Urinary bladder (tissue), 4 donors: ENCODE results near the gene ALS2CL. TPM values are rescaled to one million over a fixed set of nuclear protein-coding genes. Genes with fewer than 3 reads are reported as not detected.
"Not testable (repeated sequence)": the region's sequence is repeated elsewhere in the genome, so short reads cannot be mapped to it uniquely, and the experiment has no call there.

Source experiments
- DNase-seq: peaks from one replicate; pipeline ENCODE4 v3.0.0-alpha.2; 2015; ENCODE audit errors: extremely low spot score
- H3K27ac ChIP-seq: one replicate; pipeline ENCODE4 v1.5.1; 2013; ENCODE audit warnings: low read depth, mild to moderate bottlenecking, moderate library complexity
- H3K36me3 ChIP-seq: one replicate; pipeline ENCODE4 v1.6.1; 2013; ENCODE audit warnings: mild to moderate bottlenecking, moderate library complexity; ENCODE audit not compliant: insufficient read depth
- H3K4me1 ChIP-seq: one replicate; pipeline ENCODE4 v1.6.1; 2013; ENCODE audit warnings: mild to moderate bottlenecking, moderate library complexity; ENCODE audit not compliant: insufficient read depth
- H3K4me3 ChIP-seq: one replicate; pipeline ENCODE4 v1.5.1; 2013; ENCODE audit warnings: low read depth, low read length
- WGBS: extraction: QIAGEN DNeasy Blood & Tissue Kit; methylation state at CpG from one replicate; pipeline ENCODE4 v1.1.7; 2013; 5-methylcytosine and 5-hydroxymethylcytosine counted together
- polyA plus RNA-seq: library from polyadenylated mRNA; stranded (reverse); fragments of 200-250 nt; gene quantifications from one replicate; pipeline ENCODE4 v1.2.3, GENCODE V29; 2013
- total RNA-seq: library from RNA; depleted of rRNA; stranded (reverse); fragments of >200 nt; gene quantifications from one replicate; pipeline ENCODE4 v1.2.3, GENCODE V29; 2014
- donor health status: healthy with polysubstance abuse.
- donor health status: healthy.

Gene ALS2CL
- total RNA-seq (10.4 TPM), polyA plus RNA-seq (10.6 TPM)

GRCh38 chr3:46693038-46693891 is at the start of gene ALS2CL:
TSS of gene ALS2CL (minus strand) at chr3:46693679. CDS start at chr3:46689440, 4,239 bp downstream.
- peak within 1 kb of the TSS; percentile 76 for H3K27ac ChIP-seq
- DNase-seq, result no peak
- peak within 1 kb of the TSS; percentile 63 for H3K4me3 ChIP-seq
- no peaks in the 10 kb centered on the region for H3K4me1 ChIP-seq
- 2% methylated on average over 71 of the region's 71 CpGs for WGBS
- no peaks in the 10 kb centered on the region for H3K36me3 ChIP-seq

DNA sequence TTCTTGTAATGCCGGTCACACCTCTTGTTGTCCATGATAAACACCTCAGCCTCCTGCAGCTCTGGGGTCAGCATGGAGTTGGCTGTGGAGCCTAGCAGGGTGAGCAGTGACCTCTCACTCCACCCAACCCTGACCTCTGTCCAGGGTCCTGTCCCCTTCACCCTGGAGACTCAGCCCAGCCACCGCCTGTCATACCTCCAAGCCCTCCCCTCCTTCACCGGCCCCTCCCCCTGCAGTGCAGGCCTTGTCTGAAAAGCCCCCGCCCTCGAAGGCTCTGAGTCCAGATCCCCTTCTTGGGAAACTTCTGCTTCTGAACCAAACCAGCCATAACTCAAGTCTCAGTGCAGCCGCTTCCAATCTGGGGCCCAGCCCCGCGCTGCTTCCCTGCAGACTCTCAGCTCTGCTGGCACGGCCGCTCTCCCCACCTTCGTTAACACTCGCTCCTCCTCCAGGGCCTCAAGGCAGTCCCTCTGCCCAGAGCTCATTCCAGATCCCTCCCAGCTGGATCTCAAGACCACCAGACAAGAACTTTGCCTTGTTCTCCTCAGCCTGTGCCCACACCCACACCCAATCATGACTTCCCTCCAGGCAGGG is 49.6 kb upstream of the ALS2CL start:
- 58% methylated on average over 12 of the region's 12 CpGs for WGBS
- H3K36me3 ChIP-seq, result no peaks in the 10 kb centered on the region

DNA sequence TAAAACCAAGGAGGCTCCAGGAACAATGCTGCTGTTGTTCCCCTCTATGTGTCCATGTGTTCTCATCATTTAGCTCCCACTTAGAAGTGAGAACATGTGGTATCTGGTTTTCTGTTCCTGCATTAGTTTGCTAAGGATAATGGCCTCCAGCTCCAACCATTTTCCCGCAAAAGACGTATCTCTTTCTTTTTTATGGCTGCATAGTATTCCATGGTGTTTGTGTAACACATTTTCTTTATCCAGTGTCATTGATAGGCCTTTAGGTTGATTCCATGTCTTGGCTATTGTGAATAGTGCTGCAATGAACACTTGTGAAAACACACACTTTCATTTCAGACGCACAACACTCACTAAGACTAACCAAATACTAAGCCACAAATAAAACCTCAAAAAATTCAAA is 46.1 kb upstream of the ALS2CL start:
- not testable (repeated sequence) for DNase-seq, H3K27ac ChIP-seq, H3K4me1 ChIP-seq, H3K36me3 ChIP-seq, H3K4me3 ChIP-seq
- WGBS, result 97% methylated on average over 3 of the region's 3 CpGs

More for the DNA sequence above, 49.6 kb upstream of the ALS2CL start:
- no peaks in the 10 kb centered on the region for H3K4me1 ChIP-seq
- no peak overlapping the region for H3K27ac ChIP-seq
- DNase-seq, result no peak
- no peak overlapping the region for H3K4me3 ChIP-seq

DNA sequence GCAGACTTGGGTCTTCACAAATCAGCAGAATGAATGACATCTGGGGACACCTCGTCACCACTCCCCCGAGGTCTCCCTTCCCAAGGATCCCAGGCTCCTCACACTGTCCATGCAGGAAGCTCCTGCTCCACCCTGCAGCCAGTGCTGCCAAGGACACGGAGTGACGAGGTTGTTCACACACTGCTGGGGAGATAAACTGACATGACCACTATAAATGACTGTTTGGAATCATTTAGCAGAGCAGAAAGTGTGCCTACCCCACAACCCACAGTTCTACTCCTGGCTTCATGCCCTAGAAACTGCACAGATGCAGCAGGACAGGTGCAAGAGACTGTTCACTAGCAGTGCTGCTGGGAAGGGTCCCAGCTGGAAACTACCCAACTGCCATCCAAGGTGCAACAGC is 43.9 kb upstream of the ALS2CL start:
- no peaks in the 10 kb centered on the region for H3K4me1 ChIP-seq
- DNase-seq, result no peak
- H3K27ac ChIP-seq, result no peak overlapping the region
- WGBS, result 65% methylated on average over 4 of the region's 4 CpGs
- H3K36me3 ChIP-seq, result no peaks in the 10 kb centered on the region
- H3K4me3 ChIP-seq, result no peak overlapping the region

DNA sequence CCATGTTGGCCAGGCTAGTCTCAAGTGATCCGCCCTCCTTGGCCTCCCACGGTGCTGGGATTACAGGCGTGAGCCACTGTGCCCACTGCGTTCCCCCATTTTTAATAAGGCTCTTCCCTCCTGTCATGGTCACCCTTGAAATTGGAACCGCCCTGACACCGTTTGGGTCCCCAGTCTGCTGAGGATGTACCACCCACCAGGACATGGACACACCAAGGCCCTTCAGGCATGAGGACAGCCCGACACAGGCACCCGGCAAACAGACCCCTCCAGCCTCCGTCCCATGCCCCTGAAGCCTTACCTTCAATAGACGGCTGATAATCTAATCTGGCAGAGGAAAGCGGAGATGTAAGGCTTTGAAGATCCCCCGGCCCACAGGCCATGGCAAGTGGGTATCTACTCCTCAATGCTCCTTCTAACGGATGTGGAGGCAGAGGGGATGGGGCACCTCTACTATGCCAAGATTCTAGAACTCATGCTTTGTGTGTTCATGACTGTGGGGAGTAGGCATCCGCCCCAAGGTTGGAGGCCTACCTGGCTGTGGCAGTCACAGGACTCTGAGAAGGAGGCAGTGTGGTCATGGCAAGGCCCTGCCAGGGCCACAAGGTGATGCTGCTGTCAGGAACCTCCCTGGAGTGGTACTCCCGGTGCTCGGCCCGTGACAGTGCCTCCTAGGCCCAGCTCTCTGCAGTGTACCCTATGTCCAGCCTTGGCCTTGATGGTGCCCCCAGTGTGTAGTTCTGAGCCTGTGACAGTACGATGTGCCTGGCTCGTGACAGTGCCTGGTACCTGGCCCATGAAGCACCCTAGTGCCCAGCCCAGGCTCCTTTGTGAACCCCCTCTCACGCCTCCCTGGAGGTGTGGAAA is 42.8 kb upstream of the ALS2CL start:
- no peak for DNase-seq
- H3K4me3 ChIP-seq, result no peak overlapping the region
- no peaks in the 10 kb centered on the region for H3K36me3 ChIP-seq
- no peaks in the 10 kb centered on the region for H3K4me1 ChIP-seq
- WGBS, result 85% methylated on average over 20 of the region's 20 CpGs
- no peak overlapping the region for H3K27ac ChIP-seq

DNA sequence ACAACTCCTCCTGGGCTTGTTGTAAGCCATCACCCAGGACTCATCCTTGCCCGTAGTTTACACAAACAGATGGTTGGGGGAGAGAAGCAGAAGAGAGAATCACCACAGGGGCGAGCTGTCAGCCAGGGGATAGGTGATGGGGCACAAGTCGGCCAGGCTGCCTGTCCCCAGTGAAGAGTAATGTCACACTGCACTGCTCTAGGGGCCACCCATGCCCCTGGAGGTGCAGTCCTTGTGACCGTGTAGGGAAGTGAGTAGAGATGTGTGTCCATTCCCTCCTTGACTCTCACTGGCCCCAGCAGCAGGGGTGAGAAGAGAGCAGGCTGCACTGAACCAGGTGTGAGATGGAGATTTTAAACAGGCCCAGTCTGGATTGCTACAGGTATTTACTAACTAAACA is 41.3 kb upstream of the ALS2CL start:
- H3K4me3 ChIP-seq, result no peak overlapping the region
- H3K4me1 ChIP-seq, result no peaks in the 10 kb centered on the region
- no peak for DNase-seq
- H3K27ac ChIP-seq, result no peak overlapping the region
- whole genome bisulfite sequencing, result 66% methylated on average over 4 of the region's 4 CpGs
- no peaks in the 10 kb centered on the region for H3K36me3 ChIP-seq

- no peak overlapping the region for H3K4me3 ChIP-seq
- no peak for DNase-seq
- H3K27ac ChIP-seq, result no peak overlapping the region
- WGBS, result 78% methylated on average over 9 of the region's 9 CpGs
- H3K36me3 ChIP-seq, result no peaks in the 10 kb centered on the region
- no peaks in the 10 kb centered on the region for H3K4me1 ChIP-seq
These were observed 39.7 kb upstream of the ALS2CL start for GRCh38 chr3:46733026-46733800.

DNA sequence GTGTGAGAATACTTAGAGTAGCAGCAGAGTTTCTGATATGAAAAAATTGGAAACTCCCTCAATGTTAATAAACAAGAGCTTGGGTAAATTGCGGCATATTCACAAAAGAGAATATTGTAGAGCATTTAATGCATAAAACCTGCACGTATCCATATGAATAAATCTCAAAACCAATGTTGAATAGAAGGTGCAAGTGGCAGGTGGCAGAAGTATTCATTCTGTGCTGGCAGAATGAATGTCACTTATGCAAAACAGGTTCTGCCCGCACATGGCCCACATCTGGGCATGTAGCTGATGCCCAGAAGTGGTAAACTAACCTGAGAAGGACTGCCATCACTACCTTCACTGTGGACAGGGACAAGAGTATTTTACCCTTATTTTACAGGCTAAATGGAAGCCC is 38.3 kb upstream of the ALS2CL start:
- Histone ChIP-seq H3K27ac (no peak overlapping the region), H3K4me1 (no peaks in the 10 kb centered on the region), H3K4me3 (no peak overlapping the region), H3K36me3 (no peaks in the 10 kb centered on the region)
- DNase-seq, result no peak
- 90% methylated on average over 3 of the region's 3 CpGs for WGBS

- Histone ChIP-seq H3K27ac (no peak overlapping the region), H3K4me3 (no peak overlapping the region), H3K36me3 (no peaks in the 10 kb centered on the region), H3K4me1 (no peaks in the 10 kb centered on the region)
- DNase-seq, result no peak
- WGBS, result 70% methylated on average over 2 of the region's 2 CpGs
These were observed 37.3 kb upstream of the ALS2CL start for GRCh38 chr3:46730819-46731218.

DNA sequence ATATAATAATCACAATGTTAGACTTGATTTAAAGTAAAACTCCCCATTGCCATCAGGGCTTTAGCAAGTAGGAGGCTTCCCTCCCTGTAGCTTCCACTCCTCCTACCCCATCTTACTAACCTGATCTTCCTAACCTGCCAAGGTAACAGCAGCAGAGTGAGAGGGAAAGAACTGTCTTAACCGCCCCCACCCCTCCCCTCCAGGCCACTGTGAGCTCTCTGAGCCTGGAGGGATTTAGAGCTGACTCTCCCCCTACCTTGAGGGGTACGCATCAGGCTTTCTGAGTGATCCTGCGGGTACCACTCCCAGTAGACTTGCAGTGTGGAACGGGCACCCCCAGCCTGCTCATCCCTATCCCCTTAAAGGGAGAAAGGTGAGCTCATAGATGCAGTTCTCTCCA is 35.6 kb upstream of the ALS2CL start:
- H3K4me3 ChIP-seq, result no peak overlapping the region
- 79% methylated on average over 4 of the region's 4 CpGs for WGBS
- no peak for DNase-seq
- H3K27ac ChIP-seq, result no peak overlapping the region
- no peaks in the 10 kb centered on the region for H3K4me1 ChIP-seq
- H3K36me3 ChIP-seq, result no peaks in the 10 kb centered on the region

GRCh38 chr3:46725621-46726314 is 32.3 kb upstream of the ALS2CL start:
- H3K27ac ChIP-seq, result no peak overlapping the region
- H3K4me3 ChIP-seq, result no peak overlapping the region
- no peaks in the 10 kb centered on the region for H3K4me1 ChIP-seq
- no peaks in the 10 kb centered on the region for H3K36me3 ChIP-seq
- no peak for DNase-seq
- WGBS, result 31% methylated on average over 6 of the region's 6 CpGs

DNA sequence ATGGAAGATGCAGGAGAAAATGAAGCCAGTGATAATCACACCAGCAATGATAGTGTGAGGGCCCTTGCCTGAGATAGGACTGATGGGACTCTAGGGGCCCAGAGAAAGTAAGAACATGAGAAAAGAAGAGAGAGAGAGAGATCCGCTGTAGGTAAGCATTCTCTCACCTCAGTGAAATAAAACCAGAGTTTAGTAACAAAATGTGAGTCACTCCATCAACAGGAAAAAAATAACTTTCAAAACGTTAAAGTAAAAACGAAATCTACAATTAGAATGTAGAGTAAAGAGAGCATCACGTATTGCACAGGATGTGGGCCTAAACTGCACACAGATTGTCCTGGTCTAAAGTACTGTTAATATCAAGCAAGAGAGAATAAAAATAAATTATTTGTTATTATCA is 30.9 kb upstream of the ALS2CL start:
- 86% methylated on average over 4 of the region's 4 CpGs for WGBS
- no peak for DNase-seq
- Histone ChIP-seq H3K27ac (no peak overlapping the region), H3K4me3 (no peak overlapping the region), H3K4me1 (no peaks in the 10 kb centered on the region), H3K36me3 (no peaks in the 10 kb centered on the region)

DNA sequence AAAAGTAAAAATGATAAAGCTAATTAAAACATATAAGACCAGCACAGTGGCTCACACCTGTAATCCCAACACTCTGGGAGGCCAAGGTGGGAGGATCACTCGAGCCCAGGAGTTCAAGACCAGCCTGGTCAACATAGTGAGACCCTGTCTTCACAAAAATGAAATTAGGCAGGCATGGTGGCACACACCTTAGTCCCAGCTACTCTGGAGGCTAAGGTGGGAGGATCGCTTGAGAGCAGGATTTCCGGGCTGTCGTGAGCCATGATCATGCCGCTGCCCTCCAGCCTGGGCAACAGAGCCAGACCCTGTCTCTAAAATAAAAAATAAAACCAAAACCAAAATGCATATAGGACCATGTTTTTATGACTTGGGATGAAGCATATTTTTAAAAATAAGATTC is 29.0 kb upstream of the ALS2CL start:
- 92% methylated on average over 5 of the region's 5 CpGs for WGBS

More for the DNA sequence above, 29.0 kb upstream of the ALS2CL start:
- Histone ChIP-seq H3K27ac (no peak overlapping the region), H3K36me3 (no peaks in the 10 kb centered on the region), H3K4me3 (no peak overlapping the region), H3K4me1 (no peaks in the 10 kb centered on the region)
- DNase-seq, result no peak
